IMR-90 (cell line): ENCODE data around the gene ZNF445.

Experiments
- BHLHE40 ChIP-seq: fragments of 150-350 bp; IDR thresholded peaks from 2 replicates; pipeline ENCODE4 v1.6.1; 2016; ENCODE audit warnings: mild to moderate bottlenecking, low read depth, low read length
- CTCF ChIP-seq: conservative IDR thresholded peaks from 2 replicates; pipeline ENCODE4 v1.5.1; 2012; ENCODE audit warnings: mild to moderate bottlenecking, low read depth, low read length, improper control_type of control experiment
- POLR2A ChIP-seq: IDR thresholded peaks from 2 replicates; pipeline ENCODE4 v1.6.1; 2012; ENCODE audit warnings: mild to moderate bottlenecking, low read depth, low read length
- RCOR1 ChIP-seq: IDR thresholded peaks from 2 replicates; pipeline ENCODE4 v1.6.1; 2012; ENCODE audit warnings: mild to moderate bottlenecking, low read length, improper control_type of control experiment; ENCODE audit not compliant: insufficient replicate concordance
- RFX5 ChIP-seq: IDR thresholded peaks from 2 replicates; pipeline ENCODE4 v1.8.0; 2012; ENCODE audit warnings: low read depth, mild to moderate bottlenecking, low read length, moderate library complexity
- USF2 ChIP-seq: fragments of 150-350 bp; IDR thresholded peaks from 2 replicates; pipeline ENCODE4 v1.6.1; 2017; ENCODE audit warnings: mild to moderate bottlenecking, antibody characterized with exemption, low read length, low read depth

GRCh38 chr3:44478055-44478468, 592 bp upstream of the ZNF445 start:
- TF ChIP-seq CTCF (no peak), RFX5 (no peak), POLR2A (no peak), USF2 (no peak), RCOR1 (no peak), BHLHE40 (no peak)
